IMR-90 (cell line): ENCODE measurements around the gene UGT1A4.
"Not testable (repeated sequence)": the region's sequence is repeated elsewhere in the genome, so short reads cannot be mapped to it uniquely, and the experiment has no call there.

Experiments used
- POLR2A ChIP-seq: IDR thresholded peaks from 2 replicates; pipeline ENCODE4 v1.6.1; 2012; ENCODE audit warnings: mild to moderate bottlenecking, low read depth, low read length
- TF ChIP-seq, protein P1 (sequence below): conservative IDR thresholded peaks from 2 replicates; pipeline ENCODE4 v1.5.1; 2012; ENCODE audit warnings: mild to moderate bottlenecking, low read depth, low read length, improper control_type of control experiment

DNA sequence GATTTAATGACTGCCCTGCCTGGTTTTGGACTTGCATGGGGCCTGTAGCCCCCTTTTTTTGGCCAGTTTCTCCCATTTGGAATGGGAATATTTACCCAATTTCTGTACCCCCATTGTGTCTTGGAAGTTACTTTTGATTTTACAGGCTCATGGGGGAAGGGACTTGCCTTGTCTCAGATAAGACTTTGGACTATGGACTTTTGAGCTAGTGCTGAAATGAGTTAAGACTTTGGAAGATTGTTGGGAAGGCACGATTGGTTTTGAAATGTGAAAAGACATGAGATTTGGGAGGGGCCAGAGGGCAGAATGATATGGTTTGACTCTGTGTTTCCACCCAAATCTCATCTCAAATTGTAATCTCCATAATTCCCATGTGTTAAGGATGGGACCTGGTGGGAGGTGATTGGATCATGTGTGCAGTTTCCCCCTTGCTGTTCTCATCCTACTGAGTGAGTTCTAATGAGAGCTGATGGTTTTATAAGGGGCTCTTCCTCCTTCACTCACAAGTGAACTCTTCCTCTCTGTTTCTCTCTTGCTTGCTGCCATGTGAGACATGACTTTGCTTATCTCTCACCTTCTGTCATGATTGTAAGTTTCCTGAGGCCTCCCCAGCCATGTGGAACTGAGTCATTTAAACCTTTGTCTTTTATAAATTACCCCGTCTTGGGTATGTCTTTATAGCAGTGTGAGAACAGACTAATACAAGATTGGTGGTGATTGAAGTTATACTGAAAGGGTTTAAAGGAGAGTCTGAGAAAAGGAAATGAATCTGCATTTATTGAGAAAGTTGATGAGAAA lies 32.9 kb downstream of the UGT1A4 start:
- TF ChIP-seq POLR2A = not testable (repeated sequence)
- TF ChIP-seq, protein P1, sequence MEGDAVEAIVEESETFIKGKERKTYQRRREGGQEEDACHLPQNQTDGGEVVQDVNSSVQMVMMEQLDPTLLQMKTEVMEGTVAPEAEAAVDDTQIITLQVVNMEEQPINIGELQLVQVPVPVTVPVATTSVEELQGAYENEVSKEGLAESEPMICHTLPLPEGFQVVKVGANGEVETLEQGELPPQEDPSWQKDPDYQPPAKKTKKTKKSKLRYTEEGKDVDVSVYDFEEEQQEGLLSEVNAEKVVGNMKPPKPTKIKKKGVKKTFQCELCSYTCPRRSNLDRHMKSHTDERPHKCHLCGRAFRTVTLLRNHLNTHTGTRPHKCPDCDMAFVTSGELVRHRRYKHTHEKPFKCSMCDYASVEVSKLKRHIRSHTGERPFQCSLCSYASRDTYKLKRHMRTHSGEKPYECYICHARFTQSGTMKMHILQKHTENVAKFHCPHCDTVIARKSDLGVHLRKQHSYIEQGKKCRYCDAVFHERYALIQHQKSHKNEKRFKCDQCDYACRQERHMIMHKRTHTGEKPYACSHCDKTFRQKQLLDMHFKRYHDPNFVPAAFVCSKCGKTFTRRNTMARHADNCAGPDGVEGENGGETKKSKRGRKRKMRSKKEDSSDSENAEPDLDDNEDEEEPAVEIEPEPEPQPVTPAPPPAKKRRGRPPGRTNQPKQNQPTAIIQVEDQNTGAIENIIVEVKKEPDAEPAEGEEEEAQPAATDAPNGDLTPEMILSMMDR = not testable (repeated sequence)
